Stimulated activated CD4-positive, alpha-beta T cell treated with anti-CD3 and anti-CD28 coated beads, Interleukin-2, amount 100 ng/mL, for 48 hours (primary cell): ENCODE results near the gene PSME3.

Experiments
- DNase-seq, 2 donors: peaks; one replicate each; pipeline ENCODE4 v3.0.0-alpha.2; 2020

The PSME3 gene

DNA sequence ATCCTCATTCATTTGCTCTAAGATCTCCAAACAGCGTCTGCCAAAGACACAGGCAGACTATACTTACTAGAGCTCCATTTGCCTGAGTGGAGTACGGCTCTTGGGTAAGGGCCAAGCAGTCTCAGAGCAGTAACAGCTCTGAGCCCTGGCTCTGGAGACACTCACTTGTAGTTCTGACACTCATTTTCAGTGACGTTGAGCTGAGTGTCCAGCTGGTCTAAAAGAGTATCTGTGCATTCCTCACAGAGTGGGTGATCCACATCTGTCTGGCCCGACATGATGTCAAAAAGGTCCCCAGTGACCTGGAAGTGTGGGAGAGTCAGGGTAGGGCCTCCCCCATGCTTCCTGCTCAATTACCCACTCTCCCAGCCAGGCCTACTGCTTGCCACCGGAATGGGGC lies 14.8 kb upstream of the PSME3 start:
- no peak for DNase-seq

- peak; percentile 62 to 66 for DNase-seq
Observed at GRCh38 chr17:42819939-42820535, 13.2 kb upstream of the PSME3 start.

DNA sequence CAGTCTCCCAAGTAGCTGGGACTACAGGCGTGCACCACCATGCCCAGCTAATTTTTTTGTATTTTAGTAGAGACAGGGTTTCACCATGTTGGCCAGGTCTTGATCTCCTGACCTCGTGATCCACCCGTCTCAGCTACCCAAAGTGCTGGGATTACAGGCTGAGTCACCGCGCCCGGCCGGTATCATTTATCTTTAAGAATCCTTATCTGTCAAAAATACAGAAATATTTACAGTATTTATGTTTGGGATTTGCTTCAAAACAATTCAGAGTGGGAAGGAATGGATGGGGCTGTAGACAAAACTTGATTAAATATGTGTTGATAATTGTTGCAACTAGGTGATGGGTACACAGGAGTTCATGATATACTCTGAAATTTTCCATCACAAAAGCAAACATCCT lies 12.0 kb upstream of the PSME3 start:
- no peak for DNase-seq

DNA sequence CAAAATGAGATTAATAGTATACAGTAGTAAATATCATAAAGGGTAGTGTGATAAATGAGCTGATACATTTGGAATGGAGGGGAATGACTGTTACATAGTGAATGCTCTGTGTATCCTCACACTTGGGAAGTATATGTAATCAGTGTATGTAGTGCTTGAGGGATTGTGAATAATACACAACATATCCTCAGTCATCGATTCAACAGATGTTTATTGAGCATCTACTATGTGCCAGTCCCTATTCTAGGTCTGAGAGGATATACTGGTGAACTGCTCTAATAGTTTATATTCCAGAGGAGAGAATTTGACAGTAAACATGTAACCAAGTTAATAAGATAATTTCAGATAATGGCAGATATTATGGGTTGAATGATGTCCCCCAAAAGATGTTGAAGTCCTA lies 5.7 kb upstream of the PSME3 start:
- no peak for DNase-seq

GRCh38 chr17:42830971-42831370 lies 2.2 kb upstream of the PSME3 start:
- no peak for DNase-seq

GRCh38 chr17:42832213-42832933 lies 824 bp upstream of the PSME3 start:
- no peak for DNase-seq

DNA sequence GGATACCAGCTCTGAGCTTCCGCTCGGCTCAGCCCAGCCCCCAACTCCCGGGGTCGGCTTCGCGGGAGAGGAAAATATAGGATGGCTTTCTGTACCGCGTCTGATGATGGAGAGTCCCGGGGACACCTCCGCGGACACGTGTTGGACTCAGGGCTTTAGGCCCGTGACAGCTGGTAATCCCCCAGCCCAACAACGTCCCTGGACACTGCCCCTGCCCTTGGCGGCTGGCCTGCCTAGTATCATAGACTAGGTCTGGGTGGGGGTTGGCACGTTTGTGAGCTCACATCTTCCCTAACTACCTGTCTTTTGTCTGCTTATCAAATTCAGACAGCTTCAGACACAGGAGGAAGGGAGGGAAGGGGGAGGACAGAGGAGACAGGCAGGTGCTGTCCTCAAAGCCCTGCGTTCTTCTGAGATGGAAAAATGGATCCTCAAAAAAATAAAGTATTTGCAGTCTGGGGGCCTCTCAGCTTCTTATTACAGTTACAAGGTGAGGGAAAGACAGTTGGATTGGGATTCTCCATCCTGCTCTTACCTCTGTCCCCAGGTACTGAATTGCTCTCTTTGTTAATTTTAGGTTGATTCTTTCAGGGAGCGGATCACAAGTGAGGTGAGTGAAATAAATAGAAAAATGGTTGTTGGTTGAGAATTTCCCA lies 698 bp downstream of the PSME3 start:
- no peak for DNase-seq

- DNase-seq = no peak
Observed at GRCh38 chr17:42835732-42836131, 2.5 kb downstream of the PSME3 start.

DNA sequence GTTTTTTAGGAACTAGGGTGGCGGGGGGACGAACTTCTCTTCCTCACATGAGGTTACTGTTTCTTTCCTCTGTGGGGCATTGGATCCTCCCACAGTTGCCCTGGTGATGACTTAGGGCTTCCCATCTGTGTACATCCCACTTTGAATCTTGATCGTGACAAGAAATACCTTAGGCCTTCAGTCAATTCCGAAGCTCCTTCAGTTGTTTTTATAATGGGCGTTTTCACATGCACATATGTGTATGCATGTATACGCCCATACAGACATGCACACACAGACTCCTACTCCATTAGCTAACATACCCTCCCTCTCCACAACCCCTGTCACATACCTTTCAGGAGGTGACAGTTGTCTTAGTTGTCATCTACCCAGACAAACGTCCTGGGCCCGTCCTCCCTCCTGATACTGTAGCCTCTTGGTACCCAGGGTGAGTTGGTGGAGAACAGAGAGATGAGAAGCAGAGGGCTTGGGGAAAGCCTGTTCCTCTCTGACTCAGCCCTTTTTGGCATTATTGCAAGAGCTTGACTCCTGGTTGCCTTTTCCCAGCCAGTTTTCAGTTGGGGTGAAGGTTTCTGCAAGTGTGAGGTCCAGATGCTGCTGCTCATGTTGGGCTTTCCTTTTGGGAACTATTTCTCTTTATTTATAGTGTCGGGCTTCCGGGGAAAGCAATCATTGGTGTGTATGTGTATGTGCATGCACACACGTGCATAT lies 8.9 kb downstream of the PSME3 start:
- DNase-seq = no peak

- DNase-seq = no peak
Observed at GRCh38 chr17:42843358-42843934, 10.2 kb downstream of the PSME3 start.

DNA sequence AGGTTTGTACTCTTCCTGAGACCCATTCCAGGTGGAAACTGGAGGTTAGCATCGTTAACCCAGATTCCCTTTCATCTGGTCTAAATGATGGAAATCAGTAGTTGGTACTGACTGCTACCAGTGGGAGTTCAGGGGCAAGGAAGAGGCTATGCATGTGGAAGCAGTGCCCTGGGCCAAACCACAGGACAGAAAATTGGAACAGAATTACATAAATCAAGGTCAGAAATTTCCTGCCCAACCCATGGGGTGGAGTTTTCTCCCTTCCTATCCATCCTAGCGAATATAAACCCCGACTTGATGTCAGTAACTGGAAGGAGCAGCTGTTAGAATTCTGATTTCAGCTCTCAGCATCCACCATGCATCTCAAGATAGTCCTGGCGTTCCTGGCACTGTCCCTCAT lies 11.1 kb downstream of the PSME3 start, which contains the start of gene AOC2:
AOC2 (plus strand) TSS at position 310 of the 400 bp plus-strand sequence; CDS start at position 357, 47 bp downstream.
- no peak for DNase-seq

DNA sequence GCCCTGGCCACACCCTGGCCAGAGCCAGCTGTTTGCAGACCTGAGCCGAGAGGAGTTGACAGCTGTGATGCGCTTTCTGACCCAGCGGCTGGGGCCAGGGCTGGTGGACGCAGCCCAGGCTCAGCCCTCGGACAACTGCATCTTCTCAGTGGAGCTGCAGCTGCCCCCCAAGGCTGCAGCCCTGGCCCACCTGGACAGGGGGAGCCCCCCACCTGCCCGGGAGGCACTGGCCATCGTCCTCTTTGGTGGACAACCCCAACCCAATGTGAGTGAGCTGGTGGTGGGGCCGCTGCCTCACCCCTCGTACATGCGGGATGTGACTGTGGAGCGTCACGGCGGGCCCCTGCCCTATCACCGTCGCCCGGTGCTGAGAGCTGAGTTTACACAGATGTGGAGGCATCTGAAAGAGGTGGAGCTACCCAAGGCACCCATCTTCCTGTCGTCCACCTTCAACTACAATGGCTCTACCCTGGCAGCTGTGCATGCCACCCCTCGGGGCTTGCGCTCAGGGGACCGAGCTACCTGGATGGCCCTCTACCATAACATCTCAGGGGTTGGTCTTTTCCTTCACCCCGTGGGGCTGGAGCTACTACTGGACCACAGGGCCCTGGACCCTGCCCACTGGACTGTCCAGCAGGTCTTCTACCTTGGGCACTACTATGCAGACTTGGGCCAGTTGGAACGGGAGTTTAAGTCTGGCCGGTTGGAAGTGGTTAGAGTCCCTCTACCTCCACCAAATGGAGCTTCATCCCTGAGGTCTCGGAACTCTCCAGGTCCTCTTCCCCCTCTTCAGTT lies 11.8 kb downstream of the PSME3 start:
- DNase-seq = no peak

GRCh38 chr17:42845556-42845917 lies 12.3 kb downstream of the PSME3 start:
- no peak for DNase-seq

GRCh38 chr17:42845918-42846593 lies 12.9 kb downstream of the PSME3 start:
- peak; percentile 29 to 42 for DNase-seq

DNA sequence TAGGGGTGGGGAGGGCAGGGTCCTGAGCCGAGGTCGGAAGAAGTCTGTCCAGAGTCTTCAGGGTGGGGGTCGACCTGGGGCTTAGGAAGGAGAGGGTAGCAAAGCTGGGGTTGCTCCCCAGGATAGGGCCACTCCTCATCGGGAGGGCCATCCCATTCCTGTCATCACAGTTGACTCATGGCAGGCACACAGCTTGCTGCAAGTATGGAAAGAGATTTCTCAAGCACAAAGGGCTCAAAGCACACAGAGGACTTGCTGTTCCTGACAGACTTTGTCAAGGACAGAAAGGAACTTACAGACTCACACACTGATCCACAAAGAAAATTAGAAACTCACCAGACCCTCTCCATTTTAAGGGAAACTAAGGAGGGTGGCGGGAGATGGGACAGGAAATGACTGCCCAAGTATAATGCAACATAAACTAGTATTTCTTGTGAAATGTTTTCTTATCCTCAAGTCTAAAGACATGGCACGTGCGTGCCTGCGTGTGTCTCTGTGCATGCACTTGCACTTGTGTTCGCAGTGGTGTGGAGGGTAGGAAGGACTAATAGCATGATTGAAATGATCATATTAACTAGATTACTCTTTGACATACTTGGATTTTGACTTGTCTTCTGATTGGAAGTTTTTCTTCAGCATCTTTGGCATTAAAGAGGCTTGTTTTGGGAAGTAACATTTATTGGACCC lies 13.5 kb downstream of the PSME3 start:
- DNase-seq = no peak

DNA sequence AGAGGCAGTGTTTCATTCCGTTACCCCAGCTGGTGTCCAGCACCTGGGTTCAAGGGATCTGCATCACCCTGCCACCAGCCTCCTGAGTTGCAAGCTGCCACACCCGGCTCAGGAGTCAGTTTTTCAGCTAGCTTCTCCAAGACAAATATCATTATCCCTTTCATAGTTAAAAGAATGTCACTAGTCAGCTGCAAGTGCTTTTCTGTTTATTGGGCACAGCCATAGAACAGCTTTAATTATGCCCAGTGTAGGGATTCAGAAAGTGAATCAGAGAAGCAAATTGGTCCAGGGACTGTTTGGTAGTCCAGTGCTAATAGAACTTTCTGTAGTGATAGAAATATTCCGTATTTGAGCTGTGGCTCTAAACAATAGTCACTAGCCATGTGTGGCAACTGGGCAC lies 14.9 kb downstream of the PSME3 start:
- DNase-seq = no peak

- no peak for DNase-seq
Observed at GRCh38 chr17:42849031-42849430, 15.8 kb downstream of the PSME3 start.

DNA sequence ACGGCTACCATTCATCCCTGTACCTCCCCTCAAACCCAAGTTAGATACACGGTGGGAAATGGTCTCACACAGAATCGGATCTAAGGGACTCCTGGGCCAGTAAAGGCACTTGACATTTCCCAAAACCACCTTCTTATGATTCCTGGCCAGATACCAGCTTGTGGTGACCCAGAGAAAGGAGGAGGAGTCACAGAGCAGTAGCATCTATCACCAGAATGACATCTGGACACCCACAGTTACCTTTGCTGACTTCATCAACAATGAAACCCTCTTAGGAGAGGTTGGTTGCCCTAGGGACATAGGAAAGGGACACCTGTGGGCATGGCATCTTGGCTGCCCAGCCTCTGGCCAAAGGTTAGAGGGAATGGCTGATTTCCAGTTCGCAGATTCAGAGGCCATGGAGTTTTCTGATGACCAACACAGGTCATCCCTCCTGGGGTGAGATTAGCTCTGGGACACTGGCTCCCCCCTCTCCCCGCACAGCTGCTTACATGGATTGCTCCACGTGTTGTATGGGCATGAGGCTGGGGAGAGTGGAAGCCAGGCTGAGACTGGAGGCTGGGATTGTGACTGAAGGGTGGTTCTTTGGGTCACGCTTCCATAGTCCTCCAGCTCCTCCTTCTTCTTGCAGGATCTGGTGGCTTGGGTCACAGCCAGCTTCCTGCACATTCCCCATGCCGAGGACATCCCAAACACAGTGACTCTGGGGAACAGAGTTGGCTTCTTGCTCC lies 16.4 kb downstream of the PSME3 start:
- no peak for DNase-seq

DNA sequence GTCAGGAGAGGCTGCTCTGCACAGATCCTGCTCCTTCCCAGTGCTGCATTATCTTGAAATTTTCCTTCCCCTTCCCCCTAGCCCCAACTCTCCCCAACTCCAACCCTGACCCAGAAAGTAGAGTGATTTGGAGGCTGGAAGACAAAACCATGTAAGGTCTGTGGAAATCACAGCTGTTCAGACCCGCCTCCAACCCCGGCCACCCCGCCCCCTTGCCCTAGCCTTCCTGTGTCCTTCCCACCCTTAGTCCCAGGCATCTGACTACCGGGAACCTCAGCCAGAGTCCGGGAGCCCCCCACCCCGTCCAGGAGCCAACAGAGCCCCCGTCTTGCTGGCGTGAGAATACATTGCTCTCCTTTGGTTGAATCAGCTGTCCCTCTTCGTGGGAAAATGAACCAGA lies 17.8 kb downstream of the PSME3 start, which contains the start of gene AOC3:
AOC3 (plus strand) TSS at position 246 of the 400 bp plus-strand sequence; CDS start at position 391, 145 bp downstream.
- DNase-seq = no peak
